ENCODE data around the gene LRRC1. TPM values are rescaled to one million over a fixed set of nuclear protein-coding genes. Genes with fewer than 3 reads are reported as not detected.
A peak's percentile ranks its signal among the peaks of the same experiment; 100 is the strongest.

LRRC1 gene
- total and polyA plus RNA-seq, 2 experiments from 2014 or later = 9.1 to 11.4 TPM

DNA sequence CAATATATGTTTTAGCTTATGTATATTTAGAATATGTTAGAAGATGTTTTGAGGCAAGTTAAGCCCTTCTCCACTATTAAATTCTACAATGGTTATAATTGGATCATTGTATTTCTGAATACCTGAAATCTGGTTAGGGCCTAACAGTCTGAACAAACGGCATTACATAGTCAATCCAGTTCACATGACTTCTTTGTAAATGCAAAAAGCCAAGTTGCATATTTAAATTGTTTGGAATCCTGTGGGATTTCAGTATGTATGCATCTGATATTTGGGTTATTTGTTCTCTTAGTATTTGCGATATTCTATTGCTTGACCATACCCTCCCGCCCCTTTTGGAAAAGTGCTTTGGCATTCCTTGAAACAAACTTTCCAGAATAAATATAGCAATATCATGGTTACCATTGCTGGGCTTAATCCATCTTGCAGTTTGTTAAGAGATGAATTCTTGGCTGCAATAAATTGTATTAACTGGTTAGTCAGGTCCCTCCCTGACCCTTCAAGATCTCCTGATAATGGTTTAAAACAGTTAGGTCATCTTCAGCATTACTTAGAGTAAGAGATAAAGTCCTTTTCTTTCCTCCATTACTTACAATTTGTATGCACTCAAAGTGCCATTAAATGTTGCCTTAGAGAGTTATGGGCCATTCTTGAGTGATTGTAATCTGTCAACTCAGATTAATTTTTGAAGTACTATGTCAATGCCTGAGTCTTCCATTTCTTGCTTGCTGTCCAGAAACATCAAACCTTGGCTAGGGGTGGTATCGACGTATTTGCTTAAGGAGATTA, 36.5 kb downstream of the LRRC1 start:
- peaks cover 7% of the 10 kb centered on the region for H3K4me1 ChIP-seq (ENCODE audit: low read depth)
- no peaks in the 10 kb centered on the region for H3K36me3 ChIP-seq
- TF ChIP-seq, protein P1, sequence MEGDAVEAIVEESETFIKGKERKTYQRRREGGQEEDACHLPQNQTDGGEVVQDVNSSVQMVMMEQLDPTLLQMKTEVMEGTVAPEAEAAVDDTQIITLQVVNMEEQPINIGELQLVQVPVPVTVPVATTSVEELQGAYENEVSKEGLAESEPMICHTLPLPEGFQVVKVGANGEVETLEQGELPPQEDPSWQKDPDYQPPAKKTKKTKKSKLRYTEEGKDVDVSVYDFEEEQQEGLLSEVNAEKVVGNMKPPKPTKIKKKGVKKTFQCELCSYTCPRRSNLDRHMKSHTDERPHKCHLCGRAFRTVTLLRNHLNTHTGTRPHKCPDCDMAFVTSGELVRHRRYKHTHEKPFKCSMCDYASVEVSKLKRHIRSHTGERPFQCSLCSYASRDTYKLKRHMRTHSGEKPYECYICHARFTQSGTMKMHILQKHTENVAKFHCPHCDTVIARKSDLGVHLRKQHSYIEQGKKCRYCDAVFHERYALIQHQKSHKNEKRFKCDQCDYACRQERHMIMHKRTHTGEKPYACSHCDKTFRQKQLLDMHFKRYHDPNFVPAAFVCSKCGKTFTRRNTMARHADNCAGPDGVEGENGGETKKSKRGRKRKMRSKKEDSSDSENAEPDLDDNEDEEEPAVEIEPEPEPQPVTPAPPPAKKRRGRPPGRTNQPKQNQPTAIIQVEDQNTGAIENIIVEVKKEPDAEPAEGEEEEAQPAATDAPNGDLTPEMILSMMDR (IDR thresholded peaks at IDR 0.05; ENCODE audit: low read depth, low read length) = no peak
- H3K27ac ChIP-seq = no peak overlapping the region
- DNase-seq (ENCODE audit: low read depth in 1 of 2, low spot score in 1 of 2) = no peak
- no peaks in the 10 kb centered on the region for H3K9me3 ChIP-seq (ENCODE audit: low read depth)
- no peak overlapping the region for H3K4me3 ChIP-seq
- H3K27me3 ChIP-seq = no peaks in the 10 kb centered on the region

DNA sequence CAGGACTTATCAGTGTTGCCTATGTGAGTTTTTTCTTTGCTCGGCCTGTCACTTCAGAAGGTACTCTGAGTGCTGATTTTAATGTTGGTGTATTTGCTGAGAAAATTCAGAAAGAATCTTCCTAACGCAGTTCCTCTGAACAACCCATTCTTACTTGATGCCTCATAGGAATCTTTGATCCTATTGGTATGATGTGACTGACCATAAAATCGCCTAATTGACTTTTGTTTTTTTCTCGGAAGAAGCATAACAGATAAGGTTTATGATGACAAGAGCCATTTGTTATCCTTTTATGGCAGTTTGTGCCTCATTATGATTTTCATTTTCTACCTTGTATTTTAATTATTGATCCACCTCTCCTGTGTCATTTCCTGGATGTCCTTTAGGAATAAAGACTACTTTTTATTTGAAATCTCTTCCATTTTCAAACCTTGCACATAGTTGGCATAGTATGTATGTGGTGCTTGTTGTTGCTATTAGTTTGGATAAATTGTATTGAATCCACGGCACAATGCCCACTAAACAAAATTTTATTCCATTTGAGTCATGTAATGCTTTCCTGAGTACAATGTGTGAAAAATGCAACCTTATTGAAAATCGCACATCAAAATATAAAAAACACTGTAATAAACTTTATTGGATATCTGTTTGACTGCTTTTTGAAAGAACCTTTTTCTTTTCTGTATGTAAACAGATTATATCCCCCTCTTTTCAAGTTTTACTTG, 37.3 kb downstream of the LRRC1 start:
- H3K27ac ChIP-seq = no peak overlapping the region
- H3K36me3 ChIP-seq = no peaks in the 10 kb centered on the region
- peaks cover 7% of the 10 kb centered on the region for H3K4me1 ChIP-seq (ENCODE audit: low read depth)
- no peaks in the 10 kb centered on the region for H3K9me3 ChIP-seq (ENCODE audit: low read depth)
- no peak overlapping the region for H3K4me3 ChIP-seq
- TF ChIP-seq, protein P1 (IDR thresholded peaks at IDR 0.05; ENCODE audit: low read depth, low read length) = no peak
- DNase-seq (ENCODE audit: low read depth in 1 of 2, low spot score in 1 of 2) = no peak
- H3K27me3 ChIP-seq = no peaks in the 10 kb centered on the region

DNA sequence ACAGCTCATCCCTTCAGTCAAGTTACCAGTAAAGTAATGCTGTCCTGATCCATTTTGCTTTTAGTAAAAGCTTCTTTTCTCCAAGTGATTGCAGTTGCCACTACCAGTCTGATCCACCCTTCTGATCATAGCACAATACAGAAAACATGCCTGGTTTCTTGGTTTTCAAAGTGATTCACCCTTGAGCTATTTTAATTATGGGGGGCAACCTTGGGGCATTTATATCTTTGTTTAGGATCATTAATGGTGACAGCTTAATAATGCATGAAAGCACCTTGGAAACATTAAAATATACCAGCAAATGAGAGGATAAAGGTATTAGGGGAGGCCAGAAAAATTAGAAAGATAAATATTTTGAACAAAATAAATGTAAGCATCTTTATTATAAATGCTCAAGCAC, 38.4 kb downstream of the LRRC1 start:
- TF ChIP-seq, protein P1 (IDR thresholded peaks at IDR 0.05; ENCODE audit: low read depth, low read length) = no peak
- Histone ChIP-seq H3K36me3 (no peaks in the 10 kb centered on the region), H3K27ac (no peak overlapping the region), H3K9me3 (ENCODE audit: low read depth) (no peaks in the 10 kb centered on the region), H3K4me3 (no peak overlapping the region), H3K4me1 (ENCODE audit: low read depth) (peaks cover 7% of the 10 kb centered on the region), H3K27me3 (no peaks in the 10 kb centered on the region)
- no peak for DNase-seq (ENCODE audit: low read depth in 1 of 2, low spot score in 1 of 2)

DNA sequence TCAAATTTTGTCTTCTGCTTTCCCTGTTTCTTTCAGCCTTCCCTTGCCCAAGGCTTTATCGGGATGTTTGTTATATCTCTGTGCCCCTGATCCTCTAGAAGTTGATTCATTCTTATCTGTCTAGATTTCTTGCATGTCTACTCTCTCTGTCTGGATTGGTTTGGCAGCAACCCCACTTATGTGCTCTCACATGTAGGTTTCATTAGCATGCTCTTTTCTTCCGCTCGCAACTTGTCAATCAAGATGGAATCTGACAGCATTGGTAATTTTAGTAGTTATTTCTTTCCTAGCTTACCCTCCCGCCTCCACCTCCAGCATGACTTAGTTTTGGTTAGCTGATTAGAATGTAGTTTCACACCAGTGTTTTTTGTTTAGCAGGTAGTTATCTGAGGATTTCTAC, 39.3 kb downstream of the LRRC1 start:
- Histone ChIP-seq H3K4me1 (ENCODE audit: low read depth) (peaks cover 7% of the 10 kb centered on the region), H3K9me3 (ENCODE audit: low read depth) (no peaks in the 10 kb centered on the region), H3K27me3 (no peaks in the 10 kb centered on the region), H3K27ac (no peak overlapping the region), H3K4me3 (no peak overlapping the region), H3K36me3 (no peaks in the 10 kb centered on the region)
- TF ChIP-seq, protein P1 (IDR thresholded peaks at IDR 0.05; ENCODE audit: low read depth, low read length) = no peak
- no peak for DNase-seq (ENCODE audit: low read depth in 1 of 2, low spot score in 1 of 2)

DNA sequence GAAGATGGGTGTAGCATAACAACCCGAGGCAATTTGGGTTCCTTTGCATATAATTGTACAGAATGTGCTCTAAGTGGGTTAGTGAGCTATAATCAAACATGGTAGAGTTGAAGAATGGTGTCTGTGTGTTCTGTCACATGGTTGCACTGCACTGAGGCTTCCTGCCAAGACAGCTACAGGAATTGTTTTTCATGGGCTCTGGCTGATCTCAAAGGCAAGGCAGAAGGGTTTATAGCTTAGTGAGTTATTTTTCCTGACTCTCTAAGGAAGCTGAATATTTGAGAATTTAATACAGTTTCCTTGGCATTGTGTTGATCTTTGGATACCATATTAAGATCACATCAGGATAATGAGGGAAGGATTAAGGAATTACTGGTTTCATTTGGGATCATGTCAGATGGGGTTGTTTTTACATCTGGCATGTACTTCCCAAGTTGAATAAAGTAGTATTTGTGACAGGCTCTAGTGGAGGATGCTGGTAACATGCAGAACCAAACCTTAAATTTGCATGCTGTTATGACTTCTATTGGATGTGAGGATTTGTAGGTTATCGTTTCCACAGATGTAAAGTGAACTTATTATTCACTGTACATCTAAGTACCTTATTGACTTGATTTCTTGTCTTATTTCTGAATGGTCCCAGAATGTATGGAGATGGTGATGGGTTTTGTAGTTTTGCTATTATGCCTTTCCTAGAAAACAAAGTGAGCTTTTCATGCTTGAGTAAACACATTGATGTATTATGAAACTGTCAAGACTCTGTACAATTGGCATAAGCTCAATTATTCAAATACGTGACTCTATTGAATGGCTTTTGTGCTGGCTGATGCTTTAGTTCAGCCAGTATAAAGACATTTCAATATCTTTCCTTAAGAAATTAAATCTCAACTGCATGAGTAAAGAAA, 43.3 kb downstream of the LRRC1 start:
- TF ChIP-seq, protein P1 (IDR thresholded peaks at IDR 0.05; ENCODE audit: low read depth, low read length) = no peak
- peak in 1 of 2 donors; percentile 16 for DNase-seq (ENCODE audit: low read depth in 1 of 2, low spot score in 1 of 2)
- Histone ChIP-seq H3K27me3 (no peaks in the 10 kb centered on the region), H3K9me3 (ENCODE audit: low read depth) (no peaks in the 10 kb centered on the region), H3K27ac (no peak overlapping the region), H3K36me3 (no peaks in the 10 kb centered on the region), H3K4me3 (no peak overlapping the region), H3K4me1 (ENCODE audit: low read depth) (peaks cover 7% of the 10 kb centered on the region)

Data from cardiac muscle cell (in vitro differentiated cells and primary cell).